Stimulated activated memory B cell treated with anti-CD40 and anti-IgM and Interleukin-4, amounts not matched to agents 10 μg/mL and 1 μg/mL and 100 μg/mL, for 72 hours (primary cell): ENCODE data around the gene GDF2.

ENCODE experiments used
- ATAC-seq: fragments of 150-1000 bp; cut with Tn5 transposase; 2 replicates; pipeline ENCODE4 v1.10.0; 2021
- H3K27ac Mint-ChIP-seq: one replicate; pipeline ENCODE4 v1.8.0; 2022; ENCODE audit warnings: mild to moderate bottlenecking, mixed read lengths
- H3K27me3 Mint-ChIP-seq: one replicate; pipeline ENCODE4 v1.8.0; 2022; ENCODE audit warnings: mixed read lengths
- H3K36me3 Mint-ChIP-seq: one replicate; pipeline ENCODE4 v1.8.0; 2022; ENCODE audit warnings: mixed read lengths
- H3K4me1 Mint-ChIP-seq: one replicate; pipeline ENCODE4 v1.8.0; 2022; ENCODE audit warnings: mixed read lengths
- H3K4me3 Mint-ChIP-seq: one replicate; pipeline ENCODE4 v1.8.0; 2022; ENCODE audit warnings: mild to moderate bottlenecking, moderate library complexity, mixed read lengths
- H3K9me3 Mint-ChIP-seq: one replicate; pipeline ENCODE4 v1.8.0; 2022; ENCODE audit warnings: mixed read lengths

The GDF2 gene

DNA sequence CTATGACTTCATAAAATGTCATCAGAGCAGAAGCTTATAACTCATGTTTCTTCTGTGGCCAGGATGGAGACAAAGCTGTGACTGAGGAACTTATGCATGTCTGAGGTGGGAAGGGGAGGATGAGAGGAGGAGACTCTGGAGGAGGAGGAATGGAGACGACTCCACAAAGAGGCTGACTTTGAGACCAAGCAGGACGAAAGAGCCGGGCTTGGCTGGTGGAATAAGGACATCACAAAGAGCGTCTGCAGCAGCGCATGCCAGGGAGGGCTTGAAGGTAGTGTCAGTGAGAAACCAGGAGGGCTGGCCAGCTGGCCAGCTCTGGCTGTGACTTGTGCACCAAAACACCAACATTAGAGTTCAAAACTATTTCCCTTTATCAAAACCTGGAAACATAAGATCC is 6.1 kb upstream of the GDF2 start:
- H3K4me3 Mint-ChIP-seq: no peak overlapping the region
- ATAC-seq: no peak
- no peaks in the 10 kb centered on the region for H3K36me3 Mint-ChIP-seq
- H3K27ac Mint-ChIP-seq: no peak overlapping the region
- peaks cover 24% of the 10 kb centered on the region for H3K27me3 Mint-ChIP-seq
- H3K9me3 Mint-ChIP-seq: no peaks in the 10 kb centered on the region
- peaks cover 6% of the 10 kb centered on the region for H3K4me1 Mint-ChIP-seq

DNA sequence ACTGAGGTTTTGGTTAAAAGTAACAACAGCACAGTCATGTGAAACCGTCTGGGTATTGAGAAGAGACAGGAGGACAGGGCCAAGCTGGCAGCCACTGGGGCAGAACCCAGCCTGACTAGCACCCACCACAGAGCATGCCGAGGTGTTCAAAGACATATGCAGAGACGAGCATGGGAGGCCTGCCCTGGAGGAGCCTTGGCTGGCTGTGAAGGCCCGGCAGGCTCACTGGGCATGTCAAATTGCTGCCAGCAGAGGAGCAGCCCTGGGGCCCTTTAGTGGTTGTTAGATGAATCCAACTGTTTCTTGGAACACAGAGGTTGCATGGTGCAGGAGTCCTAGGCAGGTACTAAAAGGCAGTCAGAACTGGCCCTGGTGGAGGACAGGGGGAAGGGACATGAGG is 5.0 kb upstream of the GDF2 start:
- H3K9me3 Mint-ChIP-seq: no peaks in the 10 kb centered on the region
- no peak overlapping the region for H3K27ac Mint-ChIP-seq
- H3K36me3 Mint-ChIP-seq: no peaks in the 10 kb centered on the region
- H3K4me1 Mint-ChIP-seq: peaks cover under 1% of the 10 kb centered on the region
- H3K4me3 Mint-ChIP-seq: no peak overlapping the region
- no peak for ATAC-seq
- H3K27me3 Mint-ChIP-seq: peaks cover 32% of the 10 kb centered on the region

DNA sequence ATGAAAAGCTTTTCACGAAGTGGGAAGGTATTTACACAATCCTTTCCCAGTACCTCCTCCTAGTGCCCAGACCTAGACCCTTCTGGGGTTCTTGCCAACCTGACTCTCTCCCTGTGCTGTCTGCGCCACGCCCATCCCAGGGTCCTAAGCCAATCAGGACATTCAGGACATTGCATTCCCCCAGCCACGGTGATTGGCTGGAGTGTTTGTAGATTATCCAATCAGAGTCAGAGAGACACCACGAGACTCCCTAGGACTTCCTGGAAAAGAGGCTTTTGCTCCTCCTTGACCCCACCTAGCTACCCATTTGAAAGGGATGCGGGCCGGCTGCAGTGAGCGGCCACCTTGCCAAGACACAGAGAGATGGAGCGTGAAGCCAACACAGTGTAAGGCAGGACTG is 3.5 kb upstream of the GDF2 start:
- Mint-ChIP-seq H3K27me3 (peaks cover 46% of the 10 kb centered on the region), H3K36me3 (no peaks in the 10 kb centered on the region), H3K9me3 (no peaks in the 10 kb centered on the region), H3K4me1 (no peaks in the 10 kb centered on the region), H3K27ac (no peak overlapping the region), H3K4me3 (no peak overlapping the region)
- ATAC-seq: no peak

DNA sequence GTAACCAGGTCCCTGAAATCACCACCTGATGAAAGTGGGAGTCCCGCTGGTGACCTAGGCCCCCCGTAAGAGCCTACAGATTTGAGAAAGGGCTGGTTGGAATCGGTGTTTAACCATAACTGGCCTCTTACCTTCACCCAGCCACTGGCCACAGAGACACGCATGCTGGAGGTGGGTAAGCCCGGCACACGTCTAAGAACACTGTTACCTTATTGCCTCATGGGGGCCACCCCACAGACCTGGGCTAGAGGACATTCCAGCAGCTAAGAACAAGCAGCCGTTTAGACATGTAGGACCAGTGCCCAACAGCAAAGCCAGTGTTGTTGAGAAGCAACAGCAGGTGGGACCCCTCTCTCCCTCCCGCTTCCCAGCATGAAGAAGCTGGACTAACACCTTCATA is 2.5 kb upstream of the GDF2 start:
- ATAC-seq: no peak
- H3K4me1 Mint-ChIP-seq: no peaks in the 10 kb centered on the region

GRCh38 chr10:47320812-47321211 is 1.4 kb upstream of the GDF2 start:
- Mint-ChIP-seq H3K27me3 (peaks cover 58% of the 10 kb centered on the region), H3K4me3 (no peak overlapping the region), H3K9me3 (no peaks in the 10 kb centered on the region), H3K4me1 (no peaks in the 10 kb centered on the region), H3K36me3 (no peaks in the 10 kb centered on the region), H3K27ac (no peak overlapping the region)
- ATAC-seq: no peak

More for the DNA sequence above, 2.5 kb upstream of the GDF2 start:
- no peaks in the 10 kb centered on the region for H3K36me3 Mint-ChIP-seq
- H3K4me3 Mint-ChIP-seq: no peak overlapping the region
- H3K27ac Mint-ChIP-seq: no peak overlapping the region
- peaks cover 48% of the 10 kb centered on the region for H3K27me3 Mint-ChIP-seq
- H3K9me3 Mint-ChIP-seq: no peaks in the 10 kb centered on the region

DNA sequence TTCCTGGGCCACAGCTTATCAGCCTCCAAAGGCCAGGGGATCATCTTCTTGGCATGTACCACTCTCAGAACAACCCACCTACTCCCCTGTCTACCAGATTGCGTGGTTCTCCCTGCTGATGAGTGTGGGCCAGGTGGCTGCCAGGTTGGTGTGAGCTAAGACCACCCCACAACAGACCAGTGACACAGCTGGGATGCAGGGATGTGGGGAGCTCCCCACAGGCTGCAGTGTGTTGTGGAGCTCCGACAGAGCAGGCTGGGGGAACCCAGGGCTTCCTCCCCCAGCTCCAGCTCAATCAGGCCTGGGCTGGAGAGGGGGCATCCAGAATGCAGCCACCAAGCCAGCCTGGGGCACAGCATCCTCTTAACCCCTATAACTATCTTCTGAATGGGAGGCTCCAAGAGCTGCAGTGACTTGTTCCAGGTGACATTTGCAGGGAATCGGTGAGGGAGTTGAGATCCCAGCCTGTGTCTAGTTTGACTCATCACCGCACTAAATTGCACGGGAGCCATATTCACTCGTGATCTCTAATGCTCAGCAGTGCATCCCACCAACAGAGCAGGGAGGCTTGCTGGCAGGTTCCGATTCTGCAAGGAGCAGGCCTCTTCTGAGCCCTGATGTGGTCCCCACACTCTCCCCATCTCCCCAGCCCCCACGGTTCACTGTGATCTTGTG is 596 bp upstream of the GDF2 start:
- Mint-ChIP-seq H3K27me3 (peaks cover 58% of the 10 kb centered on the region), H3K36me3 (no peaks in the 10 kb centered on the region)
- ATAC-seq: no peak

GRCh38 chr10:47323087-47323486 is 833 bp downstream of the GDF2 start:
- Mint-ChIP-seq H3K4me3 (no peak overlapping the region), H3K36me3 (no peaks in the 10 kb centered on the region), H3K4me1 (no peaks in the 10 kb centered on the region), H3K27me3 (peaks cover 50% of the 10 kb centered on the region), H3K27ac (no peak overlapping the region), H3K9me3 (peaks cover 7% of the 10 kb centered on the region)
- ATAC-seq: no peak

More for the DNA sequence above, 596 bp upstream of the GDF2 start:
- Mint-ChIP-seq H3K4me1 (no peaks in the 10 kb centered on the region), H3K27ac (no peak overlapping the region), H3K9me3 (no peaks in the 10 kb centered on the region), H3K4me3 (no peak overlapping the region)

DNA sequence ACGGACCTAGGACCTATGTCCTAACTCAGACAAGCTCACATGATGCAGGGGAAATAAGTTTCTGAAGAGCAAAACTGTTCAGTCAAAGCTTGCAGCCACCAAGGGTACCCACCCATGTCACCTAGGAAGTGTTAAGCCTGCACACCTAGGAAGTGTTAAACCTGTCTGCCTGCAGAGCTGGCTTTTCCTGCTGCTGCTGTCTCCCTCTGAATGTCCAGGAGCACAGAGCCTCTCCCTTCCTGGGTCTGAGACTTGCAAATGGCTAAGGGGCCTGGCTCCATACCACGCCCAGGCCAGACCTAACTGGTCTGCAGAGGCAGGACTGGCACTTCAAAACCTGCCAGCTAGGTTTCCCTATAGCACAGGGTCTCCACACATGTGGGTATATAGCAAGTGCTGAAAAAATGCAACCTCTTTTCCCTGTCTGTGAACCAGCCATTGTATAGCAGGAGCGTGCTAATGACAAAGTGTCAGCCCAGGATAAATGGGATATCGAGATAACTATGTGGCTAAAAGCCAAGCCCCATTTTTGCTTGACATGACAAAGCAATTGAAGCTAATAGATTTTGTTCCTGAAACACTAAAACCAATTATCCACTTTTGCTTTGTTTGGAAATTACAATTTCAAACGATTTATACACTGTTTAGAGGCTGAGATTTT is 1.5 kb downstream of the GDF2 start:
- peaks cover 13% of the 10 kb centered on the region for H3K9me3 Mint-ChIP-seq
- ATAC-seq: no peak
- H3K27me3 Mint-ChIP-seq: peaks cover 44% of the 10 kb centered on the region

DNA sequence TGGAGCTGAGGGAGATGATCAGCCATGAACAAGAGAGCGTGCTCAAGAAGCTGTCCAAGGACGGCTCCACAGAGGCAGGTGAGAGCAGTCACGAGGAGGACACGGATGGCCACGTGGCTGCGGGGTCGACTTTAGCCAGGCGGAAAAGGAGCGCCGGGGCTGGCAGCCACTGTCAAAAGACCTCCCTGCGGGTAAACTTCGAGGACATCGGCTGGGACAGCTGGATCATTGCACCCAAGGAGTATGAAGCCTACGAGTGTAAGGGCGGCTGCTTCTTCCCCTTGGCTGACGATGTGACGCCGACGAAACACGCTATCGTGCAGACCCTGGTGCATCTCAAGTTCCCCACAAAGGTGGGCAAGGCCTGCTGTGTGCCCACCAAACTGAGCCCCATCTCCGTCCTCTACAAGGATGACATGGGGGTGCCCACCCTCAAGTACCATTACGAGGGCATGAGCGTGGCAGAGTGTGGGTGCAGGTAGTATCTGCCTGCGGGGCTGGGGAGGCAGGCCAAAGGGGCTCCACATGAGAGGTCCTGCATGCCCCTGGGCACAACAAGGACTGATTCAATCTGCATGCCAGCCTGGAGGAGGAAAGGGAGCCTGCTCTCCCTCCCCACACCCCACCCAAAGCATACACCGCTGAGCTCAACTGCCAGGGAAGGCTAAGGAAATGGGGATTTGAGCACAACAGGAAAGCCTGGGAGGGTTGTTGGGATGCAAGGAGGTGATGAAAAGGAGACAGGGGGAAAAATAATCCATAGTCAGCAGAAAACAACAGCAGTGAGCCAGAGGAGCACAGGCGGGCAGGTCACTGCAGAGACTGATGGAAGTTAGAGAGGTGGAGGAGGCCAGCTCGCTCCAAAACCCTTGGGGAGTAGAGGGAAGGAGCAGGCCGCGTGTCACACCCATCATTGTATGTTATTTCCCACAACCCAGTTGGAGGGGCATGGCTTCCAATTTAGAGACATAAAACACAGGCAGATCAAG is 3.3 kb downstream of the GDF2 start:
- Mint-ChIP-seq H3K4me1 (no peaks in the 10 kb centered on the region), H3K4me3 (no peak overlapping the region), H3K27me3 (peaks cover 40% of the 10 kb centered on the region), H3K9me3 (peaks cover 15% of the 10 kb centered on the region), H3K27ac (no peak overlapping the region), H3K36me3 (no peaks in the 10 kb centered on the region)
- ATAC-seq: no peak

More for the DNA sequence above, 1.5 kb downstream of the GDF2 start:
- no peaks in the 10 kb centered on the region for H3K36me3 Mint-ChIP-seq
- H3K27ac Mint-ChIP-seq: no peak overlapping the region
- no peaks in the 10 kb centered on the region for H3K4me1 Mint-ChIP-seq
- no peak overlapping the region for H3K4me3 Mint-ChIP-seq

GRCh38 chr10:47326306-47326926 is 4.2 kb downstream of the GDF2 start:
- no peaks in the 10 kb centered on the region for H3K4me1 Mint-ChIP-seq
- no peak for ATAC-seq
- no peaks in the 10 kb centered on the region for H3K36me3 Mint-ChIP-seq
- no peak overlapping the region for H3K4me3 Mint-ChIP-seq
- H3K27ac Mint-ChIP-seq: no peak overlapping the region
- peaks cover 32% of the 10 kb centered on the region for H3K27me3 Mint-ChIP-seq
- H3K9me3 Mint-ChIP-seq: peaks cover 15% of the 10 kb centered on the region

DNA sequence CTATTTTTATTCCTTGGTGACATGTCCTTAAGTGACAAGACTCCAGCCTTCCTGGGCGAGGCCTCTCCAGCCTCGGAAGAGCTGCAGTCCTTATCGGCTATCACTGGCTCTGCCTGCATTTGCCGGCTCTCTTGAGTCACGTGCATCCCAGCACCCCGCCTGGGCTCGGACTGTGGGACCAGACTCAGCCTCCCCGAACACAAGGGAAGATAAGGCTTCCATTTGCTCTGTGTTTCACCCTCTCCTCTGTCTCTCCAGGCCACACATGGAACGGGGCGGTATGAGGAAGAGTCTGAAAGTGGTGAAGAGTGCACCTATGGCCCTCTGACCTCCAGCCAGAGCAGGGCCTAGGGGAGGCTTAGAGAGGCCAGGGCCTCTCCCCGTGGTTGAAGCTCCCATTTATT is 4.7 kb downstream of the GDF2 start:
- Mint-ChIP-seq H3K36me3 (no peaks in the 10 kb centered on the region), H3K27ac (no peak overlapping the region), H3K4me3 (no peak overlapping the region), H3K9me3 (peaks cover 15% of the 10 kb centered on the region), H3K27me3 (peaks cover 29% of the 10 kb centered on the region), H3K4me1 (no peaks in the 10 kb centered on the region)
- no peak for ATAC-seq

DNA sequence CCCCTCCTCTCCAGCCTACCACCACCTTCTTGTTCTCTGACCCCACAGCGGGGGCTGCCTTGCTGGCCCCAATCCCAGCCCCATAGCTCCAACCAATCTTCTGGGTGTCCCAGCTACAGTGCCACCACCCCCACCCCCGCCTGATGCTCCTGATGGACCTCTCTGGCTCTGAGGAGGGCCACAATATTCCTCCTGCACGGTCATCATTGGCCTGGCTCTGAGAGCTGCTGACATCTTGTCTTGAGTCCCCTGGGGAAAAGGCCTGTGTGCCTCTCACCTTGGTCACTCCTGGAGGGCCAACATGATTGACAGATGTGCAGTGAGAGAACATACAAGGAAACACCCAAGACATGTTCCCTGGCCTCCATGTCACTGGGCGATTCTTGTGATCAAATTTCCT is 7.6 kb downstream of the GDF2 start:
- H3K4me3 Mint-ChIP-seq: no peak overlapping the region
- no peak for ATAC-seq
- no peaks in the 10 kb centered on the region for H3K4me1 Mint-ChIP-seq
- peaks cover 15% of the 10 kb centered on the region for H3K9me3 Mint-ChIP-seq
- no peaks in the 10 kb centered on the region for H3K36me3 Mint-ChIP-seq
- peaks cover 15% of the 10 kb centered on the region for H3K27me3 Mint-ChIP-seq
- no peak overlapping the region for H3K27ac Mint-ChIP-seq

DNA sequence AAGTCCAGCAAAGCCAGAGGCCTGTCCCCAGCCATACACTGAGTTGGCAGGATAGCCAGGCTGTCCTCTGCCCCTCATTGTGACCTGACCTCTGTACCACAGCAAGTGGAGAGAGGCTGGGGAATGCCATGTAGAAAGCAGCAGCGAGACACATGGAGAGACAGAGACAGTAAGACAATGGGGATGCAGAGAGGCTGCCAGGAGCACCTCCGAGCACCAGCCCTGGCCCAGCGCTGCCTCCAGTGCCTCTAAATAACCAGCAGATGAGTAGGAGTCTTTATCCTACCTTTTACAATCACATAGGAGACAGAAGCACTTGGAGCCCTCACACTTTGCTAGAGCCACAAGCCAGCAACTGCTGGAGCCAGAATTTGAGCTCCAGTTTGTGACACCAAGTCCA is 8.1 kb downstream of the GDF2 start:
- ATAC-seq: no peak
- Mint-ChIP-seq H3K4me3 (no peak overlapping the region), H3K4me1 (no peaks in the 10 kb centered on the region), H3K27me3 (peaks cover 12% of the 10 kb centered on the region), H3K9me3 (peaks cover 15% of the 10 kb centered on the region), H3K27ac (no peak overlapping the region), H3K36me3 (no peaks in the 10 kb centered on the region)

GRCh38 chr10:47330804-47331203 is 8.6 kb downstream of the GDF2 start:
- Mint-ChIP-seq H3K9me3 (peaks cover 15% of the 10 kb centered on the region), H3K4me3 (no peak overlapping the region), H3K27me3 (peaks cover 8% of the 10 kb centered on the region), H3K27ac (no peak overlapping the region), H3K4me1 (no peaks in the 10 kb centered on the region), H3K36me3 (no peaks in the 10 kb centered on the region)
- no peak for ATAC-seq

GRCh38 chr10:47331491-47331890 is 9.2 kb downstream of the GDF2 start:
- no peaks in the 10 kb centered on the region for H3K4me1 Mint-ChIP-seq
- no peaks in the 10 kb centered on the region for H3K36me3 Mint-ChIP-seq
- H3K4me3 Mint-ChIP-seq: no peak overlapping the region
- H3K27me3 Mint-ChIP-seq: peaks cover 8% of the 10 kb centered on the region
- no peak for ATAC-seq
- no peak overlapping the region for H3K27ac Mint-ChIP-seq
- peaks cover 15% of the 10 kb centered on the region for H3K9me3 Mint-ChIP-seq
